HepG2 (cell line): ENCODE results near the gene CD96. TPM values are rescaled to one million over a fixed set of nuclear protein-coding genes. Genes with fewer than 3 reads are reported as not detected.

Experiments used
- ATAC-seq: fragments of 200-7000 bp; cut with Tn5 transposase; 3 replicates; pipeline ENCODE4 v1.9.1; 2020; ENCODE audit warnings: mild to moderate bottlenecking, moderate library complexity
- BruUV-seq: library from RNA; stranded (reverse); fragments of 400-500 nt; replicated peaks from 2 replicates; lab custom pipeline; 2021; lab: Mats Ljungman, UMichigan
- CTCF ChIA-PET: fragments of 300-600 bp; formaldehyde crosslinking; extraction: SDS; loops from one replicate; lab custom pipeline; 2021; ENCODE audit warnings: low total read pairs, inconsistent platforms, low intra/inter-chr PET ratio; lab: Yijun Ruan, JAX
- POLR2A ChIA-PET: fragments of 350-600 bp; sonication (Branson Sonifier 250); formaldehyde crosslinking; loops from one replicate; lab custom pipeline; 2020; ENCODE audit warnings: antibody characterized with exemption, inconsistent platforms; lab: Yijun Ruan, JAX
- DNase-seq: peaks from one replicate; pipeline ENCODE4 v3.0.0-alpha.2; 2015; ENCODE audit warnings: low spot score
- FAIRE-seq: peaks from 3 replicates; lab custom pipeline; 2011; peaks lifted over from hg19 to GRCh38; lab: Jason Lieb, UNC
- H2AFZ ChIP-seq: one replicate; pipeline ENCODE4 v1.6.1; 2011; ENCODE audit warnings: low read length, inconsistent platforms
- H3K27ac ChIP-seq: fragments of 300-600 bp; 3 replicates; pipeline ENCODE4 v1.8.0; 2011; ENCODE audit warnings: mixed run types, mild to moderate bottlenecking, mixed read lengths, low read length, inconsistent platforms; ENCODE audit not compliant: insufficient read depth; ENCODE audit errors: extremely low read length
- H3K27me3 ChIP-seq, 2 experiments: fragments of 200-600 bp in 1 of 2; 2 replicates in 1 of 2; 3 replicates in 1 of 2; pipeline versions ENCODE4 v1.6.0 to v1.8.0; 2011; ENCODE audit warnings: low read length in 2 of 2, mild to moderate bottlenecking in 2 of 2, moderate library complexity in 2 of 2, inconsistent platforms in 1 of 2; ENCODE audit not compliant: insufficient read depth in 2 of 2, control insufficient read depth in 1 of 2
- H3K36me3 ChIP-seq, 2 experiments: fragments of 200-600 bp in 1 of 2; replicated peaks in 1 of 2; 2 replicates in 1 of 2; 3 replicates in 1 of 2; pipeline versions ENCODE4 v1.5.1 to v1.8.0; 2011; ENCODE audit warnings: low read length in 2 of 2, inconsistent platforms in 1 of 2; ENCODE audit not compliant: insufficient read depth in 2 of 2, control insufficient read depth in 1 of 2
- H3K4me1 ChIP-seq: 2 replicates; pipeline ENCODE4 v1.5.1; 2012; ENCODE audit warnings: low read length, inconsistent platforms; ENCODE audit not compliant: insufficient read depth
- H3K4me2 ChIP-seq: 2 replicates; pipeline ENCODE4 v1.6.0; 2011; ENCODE audit warnings: low read depth, low read length, inconsistent platforms
- H3K4me3 ChIP-seq, 3 experiments: fragments of 200-600 bp in 1 of 3; sonication (generic), shearing (Covaris generic) in 1 of 3; replicated peaks in 1 of 3; 2 replicates each; pipeline ENCODE4 v1.5.1; 2011 to 2016; ENCODE audit warnings: low read length in 3 of 3, inconsistent platforms in 2 of 3, low read depth in 2 of 3, mild to moderate bottlenecking in 2 of 3, control low read depth in 1 of 3, mixed read lengths in 1 of 3; ENCODE audit not compliant: insufficient read depth in 1 of 3
- H3K79me2 ChIP-seq: one replicate; pipeline ENCODE4 v1.6.1; 2011; ENCODE audit warnings: low read length, inconsistent platforms; ENCODE audit not compliant: insufficient read depth
- H3K9ac ChIP-seq: 2 replicates; pipeline ENCODE4 v1.6.0; 2011; ENCODE audit warnings: mild to moderate bottlenecking, low read depth, low read length, inconsistent platforms; ENCODE audit not compliant: insufficient read depth
- H3K9me3 ChIP-seq: 2 replicates; pipeline ENCODE4 v1.5.1; 2012; ENCODE audit warnings: mild to moderate bottlenecking, low read length
- H4K20me1 ChIP-seq: 2 replicates; pipeline ENCODE4 v1.6.0; 2011; ENCODE audit warnings: inconsistent platforms, mild to moderate bottlenecking, low read length, moderate library complexity; ENCODE audit not compliant: insufficient read depth
- ATF3 ChIP-seq: sonication (generic); formaldehyde crosslinking; IDR thresholded peaks from 2 replicates; pipeline ENCODE4 v1.4.0; 2020; ENCODE audit warnings: missing genetic modification reagents
- CC2D1A ChIP-seq: sonication (generic); formaldehyde crosslinking; IDR thresholded peaks from 2 replicates; pipeline ENCODE4 v1.8.1; 2023; ENCODE audit warnings: mild to moderate bottlenecking, missing genetic modification reagents
- CEBPB ChIP-seq: IDR thresholded peaks from 2 replicates; pipeline ENCODE4 v1.6.1; 2011; ENCODE audit warnings: low read depth, low read length, improper control_type of control experiment, borderline replicate concordance
- DR1 ChIP-seq: sonication (generic); formaldehyde crosslinking; IDR thresholded peaks from 2 replicates; pipeline ENCODE4 v1.8.0; 2021; ENCODE audit warnings: mild to moderate bottlenecking, missing genetic modification reagents, inconsistent platforms
- E2F5 ChIP-seq: sonication (generic); formaldehyde crosslinking; conservative IDR thresholded peaks from 2 replicates; pipeline ENCODE4 v1.4.0; 2020; ENCODE audit warnings: missing genetic modification reagents
- GPN1 ChIP-seq: sonication (generic); formaldehyde crosslinking; IDR thresholded peaks from 2 replicates; pipeline ENCODE4 v1.5.1; 2020; ENCODE audit warnings: missing genetic modification reagents, borderline replicate concordance
- GTF2F1 ChIP-seq: fragments of 150-350 bp; IDR thresholded peaks from 2 replicates; pipeline ENCODE4 v1.6.1; 2014; ENCODE audit warnings: low read length
- JUN ChIP-seq: sonication (generic); formaldehyde crosslinking; IDR thresholded peaks from 2 replicates; pipeline ENCODE4 v1.4.0; 2020; ENCODE audit warnings: mild to moderate bottlenecking, missing genetic modification reagents
- PHF5A ChIP-seq: IDR thresholded peaks from one replicate; pipeline ENCODE4 v1.6.1; 2018; ENCODE audit warnings: low read depth, missing genetic modification reagents; ENCODE audit not compliant: unreplicated experiment
- SRY ChIP-seq: sonication (generic); formaldehyde crosslinking; IDR thresholded peaks from 2 replicates; pipeline ENCODE4 v1.8.0; 2022; ENCODE audit warnings: mild to moderate bottlenecking, missing genetic modification reagents
- TCF7 ChIP-seq: sonication (generic); IDR thresholded peaks from 2 replicates; pipeline ENCODE4 v1.6.1; 2016; ENCODE audit warnings: antibody characterized with exemption, low read depth
- ZKSCAN5 ChIP-seq: sonication (generic); formaldehyde crosslinking; IDR thresholded peaks from 2 replicates; pipeline ENCODE4 v1.5.1; 2020; ENCODE audit warnings: mild to moderate bottlenecking, missing genetic modification reagents
- ZKSCAN8 ChIP-seq: IDR thresholded peaks from 2 replicates; pipeline ENCODE4 v1.6.1; 2016; ENCODE audit warnings: borderline replicate concordance, missing genetic modification reagents, missing compliant biosample characterization
- ZNF274 ChIP-seq: sonication (generic); formaldehyde crosslinking; IDR thresholded peaks from 2 replicates; pipeline ENCODE4 v1.5.1; 2020; ENCODE audit warnings: mild to moderate bottlenecking, missing genetic modification reagents
- ZNF550 ChIP-seq: sonication (generic); formaldehyde crosslinking; IDR thresholded peaks from 2 replicates; pipeline ENCODE4 v1.4.0; 2020; ENCODE audit warnings: mild to moderate bottlenecking, missing genetic modification reagents, borderline replicate concordance
- ZNF563 ChIP-seq: sonication (generic); formaldehyde crosslinking; IDR thresholded peaks from 2 replicates; pipeline ENCODE4 v1.8.0; 2022; ENCODE audit warnings: mild to moderate bottlenecking, moderate library complexity, missing genetic modification reagents
- ZNF605 ChIP-seq: sonication (generic); formaldehyde crosslinking; IDR thresholded peaks from 2 replicates; pipeline ENCODE4 v1.8.0; 2022; ENCODE audit warnings: mild to moderate bottlenecking, missing genetic modification reagents
- ZNF724P ChIP-seq: sonication (generic); formaldehyde crosslinking; IDR thresholded peaks from 2 replicates; pipeline ENCODE4 v1.8.0; 2022; ENCODE audit warnings: missing genetic modification reagents, borderline replicate concordance
- ZNF781 ChIP-seq: sonication (generic); formaldehyde crosslinking; IDR thresholded peaks from 2 replicates; pipeline ENCODE4 v1.5.1; 2020; ENCODE audit warnings: borderline replicate concordance, mild to moderate bottlenecking, missing genetic modification reagents; ENCODE audit errors: not compliant biosample characterization
- ZSCAN30 ChIP-seq: sonication (generic); formaldehyde crosslinking; IDR thresholded peaks from 2 replicates; pipeline ENCODE4 v1.5.0; 2020; ENCODE audit warnings: mild to moderate bottlenecking, missing genetic modification reagents
- WGBS: methylation state at CpG from one replicate; pipeline ENCODE4 v1.1.6; 2017; ENCODE audit warnings: low lambda C conversion rate; 5-methylcytosine and 5-hydroxymethylcytosine counted together
- in situ Hi-C: cut with HindIII; loops from 2 replicates; pipeline ENCODE4 v1.10.0; 2017; ENCODE audit warnings: low pct_unique_long_range_greater_than_20kb; ENCODE audit not compliant: extremely low pct_ligation_motif_present
- intact Hi-C: fragments of 100-400 bp; cut with micrococcal nuclease; formaldehyde crosslinking; loops from one replicate; pipeline ENCODE4 v1.10.0; 2022; ENCODE audit not compliant: unreplicated experiment
- polyA plus RNA-seq, 8 experiments: library from polyadenylated mRNA; depleted of rRNA in 3 of 8; stranded (reverse) in 7 of 8; unstranded in 1 of 8; fragments of >200 nt; fragmentation: Illumina TruSeq in 4 of 8; extraction: Trizol in 4 of 8; gene quantifications; 2 replicates each; pipeline versions ENCODE4 v1.2.1 to v1.2.3, GENCODE V29; 2011 to 2016; ENCODE audit warnings: low read depth in 4 of 8, missing spikeins in 1 of 8, mixed read lengths in 1 of 8; ENCODE audit not compliant: insufficient read depth in 1 of 8
- total RNA-seq, 5 experiments: library from RNA; depleted of rRNA; stranded (reverse); fragments of >200 nt; fragmentation: Illumina TruSeq; extraction: Trizol; gene quantifications; 2 replicates each; pipeline ENCODE4 v1.2.3, GENCODE V29; 2016; ENCODE audit warnings: low read depth in 1 of 5

CD96 gene
- total and polyA plus RNA-seq, 2 of the 13 experiments (the other 11 are each of a cell fraction or from before 2014, with no cell fraction given) = not detected

- Histone ChIP-seq H3K9ac (no peak overlapping the region), H3K27ac (no peak overlapping the region), H3K4me1 (no peaks in the 10 kb centered on the region; the same call in 1 of the 2 replicates), H2AFZ (no peak overlapping the region), H3K36me3 (no peaks in the 10 kb centered on the region), H3K9me3 (peaks cover 7% of the 10 kb centered on the region), H4K20me1 (no peaks in the 10 kb centered on the region)
- DNase-seq (no peak), ATAC-seq (no peak), FAIRE-seq (no peak)
- intact Hi-C loops (no loop called here), in situ Hi-C loops (no loop called here)
- POLR2A ChIA-PET = no interaction called here
- no TSS peak for BruUV-seq
- TF ChIP-seq GPN1 (no peak), CEBPB (no peak), ZNF550 (CRISPR knock-in tag) (no peak), ZNF724P (CRISPR knock-in tag) (no peak), GTF2F1 (no peak), PHF5A (CRISPR knock-in tag) (no peak), ZNF781 (CRISPR knock-in tag) (no peak), ZKSCAN5 (CRISPR knock-in tag) (no peak)
- TF ChIP-seq, all 625 proteins: peak for 0
- no peaks in the 10 kb centered on the region for H3K27me3 ChIP-seq
- no peaks in the 10 kb centered on the region for H3K79me2 ChIP-seq
- H3K4me2 ChIP-seq = no peak overlapping the region
- 67% methylated on average over 2 of the region's 5 CpGs for WGBS
- CTCF ChIA-PET = interaction anchor here (2.6 kb wide), 1 partner anchor 24 kb away, joined by 6 read pairs; no protein-coding TSS in a partner anchor
- no peak overlapping the region for H3K4me3 ChIP-seq
These were observed 125.2 kb downstream of the CD96 start for GRCh38 chr3:111667170-111667569.

DNA sequence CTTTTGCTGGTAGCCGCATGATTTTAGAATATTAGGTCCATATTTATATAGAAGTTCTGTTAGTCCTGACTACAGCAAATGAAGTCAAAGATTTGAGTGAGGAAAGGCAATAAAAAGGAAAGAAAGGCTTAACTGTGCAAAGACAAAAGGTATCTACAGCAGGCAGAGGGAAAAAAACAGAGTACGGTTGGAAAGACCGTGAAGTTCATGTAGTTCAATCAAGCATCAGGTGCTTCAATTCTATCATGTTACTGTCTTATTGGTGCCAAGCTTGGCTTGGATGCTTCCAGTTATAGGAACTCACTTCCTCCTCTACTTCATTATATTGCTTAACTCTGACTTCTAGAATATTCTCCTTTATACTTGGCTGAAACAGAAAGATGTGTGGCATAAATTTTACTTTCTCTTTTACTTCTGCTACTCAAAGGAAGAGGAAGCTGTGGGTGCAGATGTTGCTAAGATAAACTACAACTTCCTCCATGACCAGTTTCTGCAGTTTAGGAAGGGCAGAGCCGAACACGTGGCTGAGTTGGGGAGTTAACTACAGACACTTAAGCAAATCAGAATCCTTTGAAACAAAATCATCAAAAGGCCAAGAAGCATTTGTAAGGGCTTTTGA is 125.7 kb downstream of the CD96 start:
- no peaks in the 10 kb centered on the region; the same call in 1 of the 2 replicates for H3K4me1 ChIP-seq
- H3K4me3 ChIP-seq = no peak overlapping the region
- H3K9me3 ChIP-seq = peaks cover 2% of the 10 kb centered on the region; the same call in 1 of the 2 replicates
- H3K36me3 ChIP-seq = no peaks in the 10 kb centered on the region
- no peaks in the 10 kb centered on the region for H3K27me3 ChIP-seq
- H3K27ac ChIP-seq = no peak overlapping the region
- WGBS = 38% methylated on average over 5 of the region's 5 CpGs
- no TSS peak for BruUV-seq
- ChIA-PET POLR2A (no interaction called here), CTCF (interaction anchor here (2.5 to 2.6 kb wide), 2 partner anchors 24 to 48 kb away, joined by 6 to 15 read pairs; no protein-coding TSS in a partner anchor)
- FAIRE-seq = no peak
- H4K20me1 ChIP-seq = no peaks in the 10 kb centered on the region
- no peak overlapping the region for H2AFZ ChIP-seq
- DNase-seq = no peak
- intact Hi-C loops = no loop called here
- no peaks in the 10 kb centered on the region for H3K79me2 ChIP-seq
- no peak overlapping the region for H3K9ac ChIP-seq
- no peak for ATAC-seq
- no peak overlapping the region for H3K4me2 ChIP-seq
- in situ Hi-C loops = no loop called here
- TF ChIP-seq ZKSCAN8 (CRISPR knock-in tag) = no peak
- TF ChIP-seq ZNF563 (CRISPR knock-in tag) = no peak
- no peak for TF ChIP-seq ZNF605
- no peak for TF ChIP-seq TCF7
- TF ChIP-seq SRY = no peak
- TF ChIP-seq ATF3 (CRISPR knock-in tag) = no peak
- no peak for TF ChIP-seq ZSCAN30 (CRISPR knock-in tag)
- no peak for TF ChIP-seq DR1 (CRISPR knock-in tag)
- TF ChIP-seq ZNF274 (CRISPR knock-in tag) = no peak
- TF ChIP-seq CC2D1A (CRISPR knock-in tag) = no peak
- no peak for TF ChIP-seq JUN (CRISPR knock-in tag)
- no peak for TF ChIP-seq E2F5 (CRISPR knock-in tag)
